Measurements from ENCODE around the gene HOXB4.

Gene HOXB4

GRCh38 chr17:48571826-48572417 lies 6.2 kb downstream of the HOXB4 start:
- DNase-seq (ENCODE audit: low read depth): no peak

DNA sequence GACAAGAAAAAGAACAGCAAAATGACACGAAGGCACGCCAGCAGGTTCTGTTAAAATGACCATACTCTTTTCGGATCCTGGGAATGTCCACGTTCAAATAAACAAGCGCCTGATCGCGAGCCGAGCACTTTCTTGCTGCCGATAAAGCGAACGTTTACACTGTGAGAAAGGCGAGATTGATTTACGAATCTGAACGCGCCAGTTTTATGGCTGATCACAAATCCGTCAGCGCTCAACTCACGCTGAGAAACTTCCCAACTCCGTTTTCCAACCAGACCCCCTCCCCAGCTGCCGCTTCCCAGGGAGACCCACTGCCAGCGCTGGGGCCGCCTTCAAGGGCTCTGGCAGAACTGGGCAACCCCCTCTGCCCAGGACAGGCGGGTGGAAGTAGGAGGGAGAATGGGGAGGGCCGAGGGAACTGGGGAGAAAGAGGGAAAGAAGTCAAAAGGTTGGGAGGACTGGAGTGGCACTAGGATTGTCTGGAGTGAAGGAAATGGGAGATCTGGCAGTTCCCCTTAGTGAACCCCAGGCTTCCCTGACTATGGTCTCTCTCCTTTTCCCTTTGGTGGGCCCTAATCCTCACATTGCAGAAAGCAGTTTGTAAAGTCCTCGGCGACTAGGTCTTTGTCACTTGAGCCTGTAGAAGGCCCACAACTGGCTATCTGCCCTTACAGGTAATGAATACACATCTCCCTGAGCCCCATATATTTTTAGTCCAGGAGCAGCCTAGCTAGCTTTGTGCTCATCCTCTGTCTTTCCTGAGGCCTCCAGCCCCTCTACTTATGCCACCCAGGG lies 6.9 kb downstream of the HOXB4 start:
- DNase-seq (ENCODE audit: low read depth): no peak

DNA sequence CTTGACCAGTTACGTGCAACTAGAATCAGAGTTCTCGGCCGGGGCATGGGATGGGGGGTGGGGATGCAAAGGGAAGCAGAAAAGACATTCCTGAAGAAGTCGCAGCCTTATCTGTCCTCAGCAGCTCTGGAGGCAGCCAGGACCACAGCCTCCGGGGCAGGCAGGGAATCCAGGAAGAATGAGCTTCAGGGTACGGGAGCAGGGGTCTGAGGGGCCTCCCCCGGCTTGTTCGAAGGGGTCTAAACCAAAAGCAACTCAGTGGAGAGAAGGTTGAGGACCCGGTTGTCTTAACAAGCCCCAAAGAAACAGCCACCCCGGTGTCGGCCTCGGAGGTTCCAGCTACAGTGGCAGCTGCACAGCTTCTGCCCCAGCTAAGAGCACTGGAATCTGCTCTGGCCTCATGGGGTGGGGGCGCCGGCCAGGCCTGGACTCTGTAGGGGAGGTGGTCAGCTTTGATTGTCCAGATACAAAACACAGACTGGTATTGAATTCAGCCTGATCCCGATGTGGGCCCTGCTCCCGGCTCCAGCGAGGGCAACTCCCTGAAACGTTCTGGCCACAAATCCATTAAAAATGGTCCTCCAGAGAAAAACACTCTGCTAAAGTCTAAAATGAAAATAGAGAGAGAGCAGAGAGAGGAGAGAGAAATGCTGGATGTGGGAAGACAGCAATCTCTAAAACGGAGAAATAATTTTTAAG lies 7.7 kb downstream of the HOXB4 start:
- no peak for DNase-seq (ENCODE audit: low read depth)

- DNase-seq (ENCODE audit: low read depth): no peak
Measured at GRCh38 chr17:48569674-48570324, 8.4 kb downstream of the HOXB4 start.

DNA sequence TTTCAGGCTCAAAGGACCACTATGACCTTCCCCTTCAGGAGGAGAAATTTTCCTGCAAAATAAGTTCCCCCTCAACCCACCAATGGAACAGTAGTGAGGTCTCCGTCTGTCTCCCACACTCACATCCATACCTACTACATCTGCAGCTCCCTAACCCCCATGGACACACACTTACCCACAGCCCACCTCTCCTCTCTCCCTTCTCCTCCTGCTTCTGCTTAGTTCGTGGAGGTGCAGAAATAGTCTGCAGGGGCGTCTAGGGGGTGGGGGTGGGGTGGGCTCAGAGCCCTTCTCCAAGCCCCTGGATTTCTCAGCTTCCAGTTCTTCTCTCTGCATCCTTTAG lies 8.9 kb downstream of the HOXB4 start:
- DNase-seq (ENCODE audit: low read depth): no peak

- no peak for DNase-seq (ENCODE audit: low read depth)
Measured at GRCh38 chr17:48568499-48569239, 9.5 kb downstream of the HOXB4 start.

GRCh38 chr17:48567646-48568354 lies 10.3 kb downstream of the HOXB4 start:
- no peak for DNase-seq (ENCODE audit: low read depth)

DNA sequence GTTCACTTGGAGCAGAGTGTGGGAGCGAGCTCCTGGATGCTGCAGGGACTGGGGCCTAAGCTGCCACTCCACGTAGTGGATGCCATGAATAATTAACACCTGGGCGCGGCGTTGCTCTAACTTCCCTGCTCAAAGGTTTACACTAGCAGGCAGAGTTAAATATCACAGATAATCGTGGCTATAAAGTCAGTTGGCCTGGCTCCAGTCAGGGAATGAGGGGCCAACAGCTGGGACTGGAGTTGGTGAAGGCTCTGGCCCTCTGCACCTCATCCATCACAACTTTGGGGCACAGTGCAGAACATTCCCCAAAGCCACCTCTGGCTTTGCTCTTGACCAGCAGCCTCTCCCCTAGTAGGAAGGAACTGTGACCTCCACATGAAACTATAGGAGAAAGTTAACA lies 10.9 kb downstream of the HOXB4 start:
- no peak for DNase-seq (ENCODE audit: low read depth)

DNA sequence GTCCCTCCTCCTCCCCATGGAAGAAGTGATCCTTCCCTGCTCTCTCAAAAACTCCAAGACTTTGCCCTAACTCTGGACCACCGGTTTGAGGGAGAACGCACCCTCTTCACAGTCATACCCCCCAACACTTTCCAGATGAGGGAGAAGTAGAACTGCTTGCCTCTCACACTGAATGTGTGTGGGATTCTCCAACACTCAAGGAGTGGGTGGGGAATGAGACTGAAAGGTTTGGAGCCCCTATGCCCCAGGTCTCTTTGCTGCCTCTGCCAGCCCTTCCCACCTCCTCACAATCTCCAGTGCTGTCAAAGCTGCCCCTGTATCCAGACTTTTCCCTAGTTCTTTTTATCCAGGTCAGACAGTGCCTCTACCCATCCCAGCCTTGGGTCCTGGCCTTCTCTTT lies 11.4 kb downstream of the HOXB4 start:
- DNase-seq (ENCODE audit: low read depth): no peak

DNA sequence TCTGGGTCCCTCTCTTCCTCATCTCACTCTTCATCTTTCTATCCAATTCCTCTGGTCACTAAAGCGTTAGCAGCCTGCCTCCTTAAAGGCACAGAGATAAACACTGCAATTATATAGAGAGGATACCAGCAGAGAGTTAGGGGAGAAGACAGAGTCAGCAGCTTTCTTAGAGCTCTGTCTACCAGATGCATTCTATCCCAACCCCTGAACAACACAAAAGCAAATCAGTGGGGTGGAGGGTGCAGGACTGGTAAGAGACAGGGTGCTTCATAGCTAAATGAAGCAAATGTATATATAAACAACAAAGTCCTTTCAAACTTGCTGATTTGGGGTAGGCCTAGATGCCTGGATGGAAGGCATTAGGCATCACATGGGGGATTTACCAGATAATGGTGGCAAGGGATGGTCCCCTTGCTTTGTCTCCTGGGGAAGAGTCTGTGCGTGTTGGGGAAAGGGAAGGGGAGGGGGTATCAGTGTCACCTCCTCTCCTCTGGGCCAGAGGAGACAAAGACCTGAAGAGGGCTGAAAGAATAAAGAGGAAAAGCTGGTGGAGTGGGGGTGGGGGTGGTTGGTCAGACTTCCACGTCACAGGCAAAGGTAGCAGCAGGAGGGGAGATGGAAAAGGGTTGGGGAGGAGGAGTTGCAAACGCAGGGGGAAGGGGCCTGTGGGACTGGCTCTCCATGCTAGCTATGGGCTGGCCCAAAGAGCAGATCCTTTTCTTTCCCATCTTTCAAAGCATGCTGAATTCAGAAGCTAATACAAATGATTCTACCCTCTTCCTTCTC lies 12.0 kb downstream of the HOXB4 start:
- DNase-seq (ENCODE audit: low read depth): no peak

- no peak for DNase-seq (ENCODE audit: low read depth)
Measured at GRCh38 chr17:48565022-48565554, 13.1 kb downstream of the HOXB4 start.

- DNase-seq (ENCODE audit: low read depth): no peak
Measured at GRCh38 chr17:48564188-48565021, 13.7 kb downstream of the HOXB4 start.

- DNase-seq (ENCODE audit: low read depth): no peak
Measured at GRCh38 chr17:48563867-48564187, 14.3 kb downstream of the HOXB4 start.

- DNase-seq (ENCODE audit: low read depth): no peak
Measured at GRCh38 chr17:48563385-48563838, 14.7 kb downstream of the HOXB4 start.

DNA sequence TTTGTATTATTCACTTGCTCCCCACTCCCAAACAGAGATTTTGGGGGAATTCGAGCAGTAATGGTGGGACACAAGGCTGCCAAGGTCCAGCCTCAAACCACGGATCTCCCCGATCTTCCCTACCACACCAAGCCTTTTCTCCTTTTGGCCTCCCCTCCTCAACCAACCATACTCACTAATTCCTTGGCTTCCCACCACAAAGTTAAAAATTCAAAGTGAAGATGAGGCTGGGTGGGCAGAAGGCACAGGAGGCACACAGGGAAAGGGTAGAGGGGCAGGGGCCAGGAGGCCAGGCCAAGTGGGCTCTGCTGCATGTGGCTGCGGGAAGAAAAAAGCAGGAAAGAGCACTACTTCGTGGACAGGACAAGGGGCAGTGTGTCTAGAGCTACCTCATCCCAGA lies 15.2 kb downstream of the HOXB4 start:
- no peak for DNase-seq (ENCODE audit: low read depth)

DNA sequence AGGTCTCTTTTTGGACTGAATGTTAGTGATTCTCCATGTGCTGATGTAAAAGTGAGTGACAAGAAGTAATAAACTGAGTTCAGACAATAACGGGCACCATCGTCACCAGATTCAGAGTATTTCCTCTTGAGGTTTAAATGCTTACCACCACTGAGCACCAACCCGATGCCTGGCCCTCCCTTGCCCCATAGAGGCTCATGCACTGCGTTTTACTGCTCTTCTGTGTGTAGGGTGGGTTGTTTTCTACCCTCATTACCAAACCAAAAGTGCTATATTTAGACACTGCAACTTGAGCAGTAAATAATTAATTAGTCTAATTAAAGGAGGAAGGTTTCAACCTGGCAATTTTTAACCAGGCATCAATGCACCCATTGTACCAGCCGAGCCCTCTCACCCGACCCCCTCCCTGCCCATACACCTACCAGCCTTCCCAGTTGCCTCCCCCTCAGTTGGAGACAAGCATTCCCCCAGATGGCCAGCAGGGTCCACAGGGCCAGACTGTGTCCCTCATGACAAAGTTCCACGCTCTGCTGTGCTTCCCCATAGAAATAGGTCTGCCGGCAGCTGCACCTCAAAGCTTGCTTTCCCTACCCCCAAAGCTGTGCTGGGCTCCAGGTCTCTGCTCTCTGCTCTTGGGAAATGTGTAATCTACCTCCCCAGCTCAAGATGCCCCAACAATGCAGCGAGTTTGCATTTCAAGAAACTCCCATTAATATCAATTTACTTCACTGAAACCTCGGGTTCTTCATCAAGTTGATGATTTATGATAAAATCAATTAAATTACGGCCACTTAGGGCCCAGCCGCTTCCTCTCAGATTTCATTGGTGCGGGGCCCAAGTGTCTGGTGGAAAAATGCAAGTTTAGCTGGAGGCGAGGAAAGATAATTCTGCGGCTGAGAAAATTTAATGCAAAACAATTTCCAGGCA lies 16.0 kb downstream of the HOXB4 start:
- DNase-seq (ENCODE audit: low read depth): no peak

GRCh38 chr17:48559840-48560817 lies 18.0 kb downstream of the HOXB4 start:
- DNase-seq (ENCODE audit: low read depth): no peak
